Sigmoid colon (tissue), 4 donors: ENCODE measurements around the gene CARTPT.

Experiments used
- CTCF ChIP-seq, 4 experiments: fragments of 450-650 bp in 3 of 4; fragments of 200-600 bp in 1 of 4; IDR thresholded peaks; one replicate each; pipeline ENCODE4 v1.5.1; 2016 to 2019; ENCODE audit warnings: antibody characterized with exemption in 4 of 4, mild to moderate bottlenecking in 3 of 4, moderate library complexity in 2 of 4
- EP300 ChIP-seq, 4 donors: sonication (generic); formaldehyde crosslinking; IDR thresholded peaks; one replicate each; pipeline ENCODE4 v1.6.1; 2017; ENCODE audit warnings: antibody characterized with exemption in 4 of 4

GRCh38 chr5:71751422-71751821 lies 32.3 kb downstream of the CARTPT start:
- TF ChIP-seq CTCF (IDR thresholded peaks at IDR 0.05) = no peak
- TF ChIP-seq EP300 (IDR thresholded peaks at IDR 0.05) = no peak
